ENCODE measurements around the gene CBFB.

DNA sequence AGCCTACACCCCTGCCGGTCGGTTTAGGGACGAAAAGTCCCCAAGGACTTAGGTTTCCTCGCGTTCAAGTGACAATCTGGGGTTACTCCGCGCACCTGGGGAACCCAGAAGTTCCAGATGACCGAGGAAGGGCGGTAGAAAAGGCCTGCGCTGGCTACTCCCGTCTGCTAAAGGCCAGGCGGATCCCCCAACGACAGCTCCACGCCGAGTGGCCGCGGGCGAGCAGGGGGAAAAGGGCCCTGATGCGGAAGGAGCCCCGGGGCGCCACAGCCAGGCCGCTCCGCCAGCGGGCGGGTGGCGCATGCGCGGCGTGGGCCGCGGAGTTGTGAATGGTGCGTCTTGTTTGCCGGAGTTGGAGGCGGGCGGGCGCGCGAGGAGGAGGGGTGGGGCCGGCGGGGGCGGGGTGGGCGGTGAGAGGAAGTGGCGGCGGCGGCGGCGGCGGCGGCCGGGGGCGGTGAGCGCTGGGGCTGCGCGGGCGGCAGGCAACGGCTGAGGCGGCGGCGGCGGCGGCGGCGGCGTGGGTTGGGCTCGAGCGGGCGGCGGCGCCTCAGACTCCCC, at the start of gene CBFB:
- no peak for TF ChIP-seq CTCF (IDR thresholded peaks at IDR 0.05; ENCODE audit: insufficient read depth, low read length)
- peak; percentile 95 for TF ChIP-seq POLR2AphosphoS5 (IDR thresholded peaks at IDR 0.05; ENCODE audit: low read depth)
- TF ChIP-seq, protein P1, sequence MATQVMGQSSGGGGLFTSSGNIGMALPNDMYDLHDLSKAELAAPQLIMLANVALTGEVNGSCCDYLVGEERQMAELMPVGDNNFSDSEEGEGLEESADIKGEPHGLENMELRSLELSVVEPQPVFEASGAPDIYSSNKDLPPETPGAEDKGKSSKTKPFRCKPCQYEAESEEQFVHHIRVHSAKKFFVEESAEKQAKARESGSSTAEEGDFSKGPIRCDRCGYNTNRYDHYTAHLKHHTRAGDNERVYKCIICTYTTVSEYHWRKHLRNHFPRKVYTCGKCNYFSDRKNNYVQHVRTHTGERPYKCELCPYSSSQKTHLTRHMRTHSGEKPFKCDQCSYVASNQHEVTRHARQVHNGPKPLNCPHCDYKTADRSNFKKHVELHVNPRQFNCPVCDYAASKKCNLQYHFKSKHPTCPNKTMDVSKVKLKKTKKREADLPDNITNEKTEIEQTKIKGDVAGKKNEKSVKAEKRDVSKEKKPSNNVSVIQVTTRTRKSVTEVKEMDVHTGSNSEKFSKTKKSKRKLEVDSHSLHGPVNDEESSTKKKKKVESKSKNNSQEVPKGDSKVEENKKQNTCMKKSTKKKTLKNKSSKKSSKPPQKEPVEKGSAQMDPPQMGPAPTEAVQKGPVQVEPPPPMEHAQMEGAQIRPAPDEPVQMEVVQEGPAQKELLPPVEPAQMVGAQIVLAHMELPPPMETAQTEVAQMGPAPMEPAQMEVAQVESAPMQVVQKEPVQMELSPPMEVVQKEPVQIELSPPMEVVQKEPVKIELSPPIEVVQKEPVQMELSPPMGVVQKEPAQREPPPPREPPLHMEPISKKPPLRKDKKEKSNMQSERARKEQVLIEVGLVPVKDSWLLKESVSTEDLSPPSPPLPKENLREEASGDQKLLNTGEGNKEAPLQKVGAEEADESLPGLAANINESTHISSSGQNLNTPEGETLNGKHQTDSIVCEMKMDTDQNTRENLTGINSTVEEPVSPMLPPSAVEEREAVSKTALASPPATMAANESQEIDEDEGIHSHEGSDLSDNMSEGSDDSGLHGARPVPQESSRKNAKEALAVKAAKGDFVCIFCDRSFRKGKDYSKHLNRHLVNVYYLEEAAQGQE (IDR thresholded peaks at IDR 0.05; ENCODE audit: insufficient replicate concordance, low read depth): peak; percentile 70
- TF ChIP-seq GABPA (IDR thresholded peaks at IDR 0.05; ENCODE audit: low read depth): no peak; the same call in 1 of the 2 replicates

Data from HL-60 (cell line).